BLaER1 (cell line): ENCODE measurements around the gene NLE1.
"Not testable (repeated sequence)": the region's sequence is repeated elsewhere in the genome, so short reads cannot be mapped to it uniquely, and the experiment has no call there.

Experiments
- H3K27ac ChIP-seq: shearing (Covaris generic); formaldehyde crosslinking; 2 replicates; pipeline ENCODE4 v1.8.1; 2022
- H3K27me3 ChIP-seq: shearing (Covaris generic); formaldehyde crosslinking; 2 replicates; pipeline ENCODE4 v1.8.1; 2022
- H3K36me3 ChIP-seq: shearing (Covaris generic); formaldehyde crosslinking; 2 replicates; pipeline ENCODE4 v1.8.1; 2022
- H3K4me1 ChIP-seq: shearing (Covaris generic); formaldehyde crosslinking; 2 replicates; pipeline ENCODE4 v1.8.1; 2022
- H3K4me2 ChIP-seq: shearing (Covaris generic); formaldehyde crosslinking; 2 replicates; pipeline ENCODE4 v1.8.1; 2022
- H3K4me3 ChIP-seq: shearing (Covaris generic); formaldehyde crosslinking; 2 replicates; pipeline ENCODE4 v1.8.1; 2022
- H3K9ac ChIP-seq: shearing (Covaris generic); formaldehyde crosslinking; 2 replicates; pipeline ENCODE4 v1.8.1; 2022
- H3K9me3 ChIP-seq: shearing (Covaris generic); formaldehyde crosslinking; 2 replicates; pipeline ENCODE4 v1.8.1; 2022
- H4K20me1 ChIP-seq: shearing (Covaris generic); formaldehyde crosslinking; 2 replicates; pipeline ENCODE4 v1.8.1; 2022
- Cebpa-rat ChIP-seq: shearing (Covaris generic); IDR thresholded peaks from 2 replicates; pipeline ENCODE4 v1.8.1; 2022

The NLE1 gene

GRCh38 chr17:35104844-35105450, 37.2 kb downstream of the NLE1 start:
- H3K4me3 ChIP-seq, result no peak overlapping the region

GRCh38 chr17:35103271-35103670, 38.8 kb downstream of the NLE1 start:
- H3K9me3 ChIP-seq, result no peaks in the 10 kb centered on the region
- peaks cover 5% of the 10 kb centered on the region; the same call in 1 of the 2 replicates for H3K4me1 ChIP-seq
- no peak overlapping the region for H3K4me3 ChIP-seq
- 0 out of 2 replicates have a peak, but pooled peaks cover 6% of the 10 kb centered on the region for H4K20me1 ChIP-seq
- TF ChIP-seq Cebpa-rat, result no peak
- H3K4me2 ChIP-seq, result no peak overlapping the region
- no peaks in the 10 kb centered on the region for H3K27me3 ChIP-seq
- H3K9ac ChIP-seq, result no peak overlapping the region
- H3K27ac ChIP-seq, result no peak overlapping the region
- peaks cover 94% of the 10 kb centered on the region for H3K36me3 ChIP-seq

More at GRCh38 chr17:35104844-35105450, 37.2 kb downstream of the NLE1 start:
- Histone ChIP-seq H3K4me2 (no peak overlapping the region), H3K9ac (no peak overlapping the region), H3K9me3 (no peaks in the 10 kb centered on the region), H3K36me3 (peaks cover 79% of the 10 kb centered on the region), H4K20me1 (0 out of 2 replicates have a peak, but pooled peaks cover 6% of the 10 kb centered on the region), H3K27ac (no peak overlapping the region), H3K4me1 (no peaks in the 10 kb centered on the region), H3K27me3 (no peaks in the 10 kb centered on the region)
- no peak for TF ChIP-seq Cebpa-rat

- Histone ChIP-seq H3K9ac (no peak overlapping the region), H4K20me1 (no peaks in the 10 kb centered on the region), H3K27ac (no peak overlapping the region), H3K4me2 (no peak overlapping the region), H3K4me1 (peaks cover 6% of the 10 kb centered on the region; the same call in 1 of the 2 replicates), H3K27me3 (no peaks in the 10 kb centered on the region), H3K9me3 (no peaks in the 10 kb centered on the region), H3K36me3 (peaks cover 93% of the 10 kb centered on the region), H3K4me3 (no peak overlapping the region)
- TF ChIP-seq Cebpa-rat, result no peak
Measured at GRCh38 chr17:35101725-35102124, 40.4 kb downstream of the NLE1 start.

- H3K36me3 ChIP-seq, result peaks cover 92% of the 10 kb centered on the region
- TF ChIP-seq Cebpa-rat, result no peak
- H3K9ac ChIP-seq, result no peak overlapping the region
- no peaks in the 10 kb centered on the region for H3K27me3 ChIP-seq
- H3K4me2 ChIP-seq, result no peak overlapping the region
- no peaks in the 10 kb centered on the region for H4K20me1 ChIP-seq
- no peak overlapping the region for H3K27ac ChIP-seq
- peaks cover 6% of the 10 kb centered on the region; the same call in 1 of the 2 replicates for H3K4me1 ChIP-seq
- no peaks in the 10 kb centered on the region for H3K9me3 ChIP-seq
- H3K4me3 ChIP-seq, result no peak overlapping the region
Measured at GRCh38 chr17:35101036-35101435, 41.1 kb downstream of the NLE1 start.

- peaks cover 81% of the 10 kb centered on the region for H3K36me3 ChIP-seq
- H3K9ac ChIP-seq, result no peak overlapping the region
Measured at GRCh38 chr17:35099908-35100307, 42.2 kb downstream of the NLE1 start.

GRCh38 chr17:35097776-35098175, 44.3 kb downstream of the NLE1 start:
- Histone ChIP-seq H4K20me1 (no peaks in the 10 kb centered on the region), H3K27ac (no peak overlapping the region), H3K4me1 (peaks cover 6% of the 10 kb centered on the region; the same call in 1 of the 2 replicates), H3K4me2 (no peak overlapping the region), H3K36me3 (peaks cover 60% of the 10 kb centered on the region), H3K4me3 (no peak overlapping the region), H3K9me3 (no peaks in the 10 kb centered on the region), H3K9ac (no peak overlapping the region), H3K27me3 (no peaks in the 10 kb centered on the region)
- no peak for TF ChIP-seq Cebpa-rat

More at GRCh38 chr17:35099908-35100307, 42.2 kb downstream of the NLE1 start:
- H3K4me2 ChIP-seq, result no peak overlapping the region
- no peak for TF ChIP-seq Cebpa-rat
- no peak overlapping the region for H3K4me3 ChIP-seq
- no peaks in the 10 kb centered on the region for H3K27me3 ChIP-seq
- H3K4me1 ChIP-seq, result peaks cover 6% of the 10 kb centered on the region; the same call in 1 of the 2 replicates
- H3K9me3 ChIP-seq, result no peaks in the 10 kb centered on the region
- no peaks in the 10 kb centered on the region for H4K20me1 ChIP-seq
- H3K27ac ChIP-seq, result no peak overlapping the region

- Histone ChIP-seq H3K9ac (no peak overlapping the region), H3K4me2 (no peak overlapping the region), H3K36me3 (peaks cover 43% of the 10 kb centered on the region), H3K27ac (no peak overlapping the region), H4K20me1 (no peaks in the 10 kb centered on the region), H3K27me3 (no peaks in the 10 kb centered on the region), H3K9me3 (no peaks in the 10 kb centered on the region), H3K4me1 (peaks cover 6% of the 10 kb centered on the region; the same call in 1 of the 2 replicates), H3K4me3 (no peak overlapping the region)
- no peak for TF ChIP-seq Cebpa-rat
Measured at GRCh38 chr17:35095741-35096140, 46.4 kb downstream of the NLE1 start.

GRCh38 chr17:35094902-35095301, 47.2 kb downstream of the NLE1 start:
- Histone ChIP-seq H3K9ac (no peak overlapping the region), H3K4me1 (peaks cover 10% of the 10 kb centered on the region), H3K9me3 (no peaks in the 10 kb centered on the region), H3K4me2 (no peak overlapping the region), H3K27ac (no peak overlapping the region), H3K4me3 (no peak overlapping the region), H3K27me3 (no peaks in the 10 kb centered on the region), H3K36me3 (peaks cover 35% of the 10 kb centered on the region), H4K20me1 (no peaks in the 10 kb centered on the region)
- no peak for TF ChIP-seq Cebpa-rat

- peaks cover 28% of the 10 kb centered on the region for H3K4me1 ChIP-seq
- not testable (repeated sequence) for H3K27me3 ChIP-seq, H3K27ac ChIP-seq, H4K20me1 ChIP-seq, H3K9me3 ChIP-seq, H3K9ac ChIP-seq, H3K36me3 ChIP-seq, H3K4me2 ChIP-seq, H3K4me3 ChIP-seq
Measured at GRCh38 chr17:35090707-35091106, 51.4 kb downstream of the NLE1 start.

GRCh38 chr17:35089586-35090296, 52.4 kb downstream of the NLE1 start:
- Histone ChIP-seq H4K20me1 (no peaks in the 10 kb centered on the region), H3K36me3 (no peaks in the 10 kb centered on the region; the same call in 1 of the 2 replicates), H3K9ac (peak overlapping the region; percentile 61), H3K4me2 (peak overlapping the region; percentile 93), H3K4me1 (peaks cover 28% of the 10 kb centered on the region), H3K27me3 (peaks cover 5% of the 10 kb centered on the region; the same call in 1 of the 2 replicates), H3K9me3 (no peaks in the 10 kb centered on the region), H3K27ac (peak overlapping the region; percentile 72), H3K4me3 (peak overlapping the region; percentile 94)
- TF ChIP-seq Cebpa-rat, result no peak
